Measurements from ENCODE around the gene TMEM255B. TPM values are rescaled to one million over a fixed set of nuclear protein-coding genes. Genes with fewer than 3 reads are reported as not detected.
A peak's percentile ranks its signal among the peaks of the same experiment; 100 is the strongest.

The TMEM255B gene
- total RNA-seq, 2 experiments from 2014 or later: 1.0 to 1.2 TPM

DNA sequence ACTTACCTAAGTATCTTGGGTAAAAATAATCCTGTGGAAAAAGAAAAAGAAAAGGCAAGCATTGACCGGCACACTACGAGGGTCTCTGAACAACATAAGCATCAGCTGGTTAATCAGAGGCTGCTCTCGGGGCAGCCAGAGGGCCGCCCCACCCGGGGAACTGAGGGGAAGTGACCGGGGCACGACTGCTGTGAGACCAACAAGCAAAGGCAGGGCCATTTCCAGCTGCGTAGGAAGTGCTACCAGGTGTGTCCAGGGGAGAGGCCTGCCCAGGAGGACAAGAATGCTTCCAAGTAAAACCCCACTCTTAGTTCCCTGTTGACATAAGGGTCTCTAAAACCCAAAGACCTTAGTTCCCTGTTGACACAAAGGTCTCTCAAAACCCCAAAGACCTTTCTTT is 89.0 kb downstream of the TMEM255B start:
- no peak overlapping the region for H3K27ac Mint-ChIP-seq
- ATAC-seq (ENCODE audit: poor library complexity) (no peak), DNase-seq (no peak)
- peaks cover 13% of the 10 kb centered on the region for H3K4me1 Mint-ChIP-seq (ENCODE audit: low read depth)
- no peaks in the 10 kb centered on the region for H3K36me3 Mint-ChIP-seq (ENCODE audit: low read depth)
- H3K9me3 Mint-ChIP-seq: no peaks in the 10 kb centered on the region
- POLR2A ChIA-PET: no interaction called here
- H3K4me3 ChIP-seq (ENCODE audit: low read length): no peak overlapping the region
- peaks cover 35% of the 10 kb centered on the region for H3K4me1 ChIP-seq (ENCODE audit: insufficient read depth, low read length)
- intact Hi-C loops (cut with DNase I, micrococcal nuclease): no loop called here
- H3K27ac ChIP-seq (ENCODE audit: low read depth in 1 of 2, low read length in 2 of 2): no peak overlapping the region
- TF ChIP-seq CTCF (IDR thresholded peaks at IDR 0.05): no peak
- H3K4me3 Mint-ChIP-seq: no peak overlapping the region
- no peaks in the 10 kb centered on the region for H3K27me3 Mint-ChIP-seq
- no peaks in the 10 kb centered on the region for H3K27me3 ChIP-seq (ENCODE audit: control insufficient read depth in 1 of 2, insufficient read depth in 2 of 2, low read length in 2 of 2)
- CTCF ChIA-PET: no interaction called here
- H3K36me3 ChIP-seq (ENCODE audit: insufficient read depth, low read length): no peaks in the 10 kb centered on the region
- peaks cover 0 to 23% of the 10 kb centered on the region in 2 experiments for H3K9me3 ChIP-seq (ENCODE audit: control insufficient read depth in 1 of 2, insufficient read depth in 1 of 2, low read length in 2 of 2)

DNA sequence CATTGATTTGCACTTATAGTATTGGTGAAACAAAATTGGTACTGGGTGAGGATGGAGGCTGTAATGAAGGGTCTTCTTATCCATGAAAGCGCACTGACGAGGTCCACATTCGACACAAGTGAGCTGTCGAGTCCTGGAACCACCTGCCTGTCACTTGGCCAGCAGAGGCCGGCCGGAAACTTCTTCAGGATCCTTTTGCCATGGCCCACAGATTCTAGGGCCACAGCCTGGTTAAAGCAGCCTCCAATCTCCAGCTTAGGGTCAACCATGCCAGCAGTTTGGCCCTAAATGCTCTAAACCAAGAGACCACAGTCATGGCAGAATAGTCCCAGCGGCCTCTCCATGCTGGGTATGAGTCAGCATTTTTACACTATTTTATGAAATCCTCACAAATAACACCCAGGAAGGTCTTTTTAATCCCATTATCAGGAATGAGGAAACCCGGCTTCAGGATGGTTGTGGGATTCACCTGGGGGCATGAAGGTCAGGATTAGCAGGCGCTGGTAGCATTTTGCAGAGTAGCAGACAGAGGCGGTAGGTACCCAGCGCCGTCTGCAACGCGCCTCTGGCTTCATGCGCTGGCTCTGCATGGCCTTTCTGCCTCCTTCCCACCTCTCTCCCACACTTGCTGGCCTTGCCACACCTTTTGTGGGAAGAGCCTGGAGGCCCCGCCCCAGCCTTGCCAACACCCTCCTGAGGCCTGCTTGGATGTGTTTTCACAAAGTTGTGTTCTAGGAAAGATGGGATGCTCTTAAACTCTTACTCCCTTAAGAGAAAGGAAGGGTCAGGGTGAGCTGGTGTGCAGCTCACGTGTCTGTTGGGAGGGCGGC is 89.6 kb downstream of the TMEM255B start:
- no peaks in the 10 kb centered on the region for H3K36me3 Mint-ChIP-seq (ENCODE audit: low read depth)
- no peak for TF ChIP-seq CTCF (IDR thresholded peaks at IDR 0.05)
- H3K27me3 Mint-ChIP-seq: peaks cover 5% of the 10 kb centered on the region
- no peaks in the 10 kb centered on the region for H3K36me3 ChIP-seq (ENCODE audit: insufficient read depth, low read length)
- DNase-seq (peak in 1 of 14 experiments; percentile 2), ATAC-seq (ENCODE audit: poor library complexity) (no peak)
- ChIA-PET POLR2A (no interaction called here), CTCF (no interaction called here)
- peaks cover 30% of the 10 kb centered on the region for H3K4me1 ChIP-seq (ENCODE audit: insufficient read depth, low read length)
- H3K4me1 Mint-ChIP-seq (ENCODE audit: low read depth): peaks cover 13% of the 10 kb centered on the region
- H3K9me3 Mint-ChIP-seq: no peaks in the 10 kb centered on the region
- H3K27ac ChIP-seq (ENCODE audit: low read depth in 1 of 2, low read length in 2 of 2): no peak overlapping the region
- no peaks in the 10 kb centered on the region for H3K27me3 ChIP-seq (ENCODE audit: control insufficient read depth in 1 of 2, insufficient read depth in 2 of 2, low read length in 2 of 2)
- intact Hi-C loops (cut with DNase I, micrococcal nuclease): no loop called here
- H3K9me3 ChIP-seq (ENCODE audit: control insufficient read depth in 1 of 2, insufficient read depth in 1 of 2, low read length in 2 of 2): peaks cover 0 to 21% of the 10 kb centered on the region in 2 experiments
- no peak overlapping the region for H3K27ac Mint-ChIP-seq
- no peak overlapping the region for H3K4me3 Mint-ChIP-seq
- no peak overlapping the region for H3K4me3 ChIP-seq (ENCODE audit: low read length)

GRCh38 chr13:113849546-113849945 is 90.5 kb downstream of the TMEM255B start:
- Histone ChIP-seq H3K9me3 (ENCODE audit: control insufficient read depth in 1 of 2, insufficient read depth in 1 of 2, low read length in 2 of 2) (peaks cover 0 to 21% of the 10 kb centered on the region in 2 experiments), H3K27ac (ENCODE audit: low read depth in 1 of 2, low read length in 2 of 2) (no peak overlapping the region), H3K4me1 (ENCODE audit: insufficient read depth, low read length) (peaks cover 34% of the 10 kb centered on the region), H3K4me3 (ENCODE audit: low read length) (no peak overlapping the region), H3K36me3 (ENCODE audit: insufficient read depth, low read length) (no peaks in the 10 kb centered on the region), H3K27me3 (ENCODE audit: control insufficient read depth in 1 of 2, insufficient read depth in 2 of 2, low read length in 2 of 2) (no peaks in the 10 kb centered on the region)
- DNase-seq (no peak), ATAC-seq (ENCODE audit: poor library complexity) (no peak)
- H3K9me3 Mint-ChIP-seq: no peaks in the 10 kb centered on the region
- no peak overlapping the region for H3K27ac Mint-ChIP-seq
- peaks cover 8% of the 10 kb centered on the region for H3K27me3 Mint-ChIP-seq
- no peak overlapping the region for H3K4me3 Mint-ChIP-seq
- ChIA-PET CTCF (no interaction called here), POLR2A (no interaction called here)
- H3K36me3 Mint-ChIP-seq (ENCODE audit: low read depth): no peaks in the 10 kb centered on the region
- intact Hi-C loops (cut with DNase I, micrococcal nuclease): no loop called here
- no peak for TF ChIP-seq CTCF (IDR thresholded peaks at IDR 0.05)
- peaks cover 22% of the 10 kb centered on the region for H3K4me1 Mint-ChIP-seq (ENCODE audit: low read depth)

All from CD4-positive, alpha-beta T cell (primary cell).